ENCODE measurements around the gene GRM3. TPM values are rescaled to one million over a fixed set of nuclear protein-coding genes. Genes with fewer than 3 reads are reported as not detected.
A peak's percentile ranks its signal among the peaks of the same experiment; 100 is the strongest.
"Not testable (repeated sequence)": the region's sequence is repeated elsewhere in the genome, so short reads cannot be mapped to it uniquely, and the experiment has no call there.

The GRM3 gene
- not detected in 2 replicates for total RNA-seq (2014; rRNA removed; shearing (Covaris generic))

DNA sequence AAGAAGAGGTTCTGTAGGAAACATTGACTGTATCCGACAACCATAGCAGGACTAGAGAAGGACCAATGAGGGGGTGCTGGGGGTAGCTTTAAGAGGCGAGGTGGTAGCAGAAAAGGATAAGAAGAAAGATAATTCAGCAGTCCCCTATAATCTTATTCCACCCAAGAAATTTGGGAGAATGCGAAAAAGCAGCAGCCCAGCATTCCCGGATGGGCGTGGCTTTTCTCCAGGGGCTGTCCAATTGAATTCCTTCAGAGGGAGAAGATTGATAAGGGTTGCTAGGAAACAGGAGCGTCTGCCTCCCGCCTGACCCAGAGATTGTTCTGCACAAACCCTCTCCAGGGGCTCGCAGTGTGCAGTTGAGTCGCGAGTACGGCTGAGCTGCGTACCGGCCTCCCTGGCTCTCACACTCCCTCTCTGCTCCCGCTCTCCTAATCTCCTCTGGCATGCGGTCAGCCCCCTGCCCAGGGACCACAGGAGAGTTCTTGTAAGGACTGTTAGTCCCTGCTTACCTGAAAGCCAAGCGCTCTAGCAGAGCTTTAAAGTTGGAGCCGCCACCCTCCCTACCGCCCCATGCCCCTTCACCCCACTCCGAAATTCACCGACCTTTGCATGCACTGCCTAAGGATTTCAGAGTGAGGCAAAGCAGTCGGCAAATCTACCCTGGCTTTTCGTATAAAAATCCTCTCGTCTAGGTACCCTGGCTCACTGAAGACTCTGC lies at the start of gene GRM3:
Gene GRM3, plus strand, starts transcription at position 349 of the 721 bp plus-strand sequence. CDS start 121,237 bp downstream, outside the sequence.
- DNase-seq (ENCODE audit: low read depth) = no peak

DNA sequence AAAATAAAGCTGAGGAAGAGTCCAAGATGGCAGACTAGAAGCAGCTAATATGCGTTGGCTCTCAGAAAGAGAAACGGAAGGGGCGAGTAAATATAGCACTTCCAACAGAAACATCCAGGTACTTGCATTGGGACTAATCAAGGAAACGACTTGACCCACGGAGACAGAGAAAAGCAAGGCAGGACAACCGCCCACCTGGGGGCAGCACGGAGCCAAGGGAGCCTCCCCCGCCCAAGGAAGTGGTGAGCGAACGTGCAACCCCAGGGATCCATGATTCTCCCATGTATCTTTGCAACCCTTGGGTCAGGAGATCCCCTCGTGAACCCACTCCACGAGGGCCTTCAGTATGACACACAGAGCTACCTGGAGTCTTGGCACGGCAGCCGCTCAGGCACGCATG lies 45.4 kb upstream of the GRM3 start:
- peak; percentile 11 for DNase-seq (ENCODE audit: low read depth)

DNA sequence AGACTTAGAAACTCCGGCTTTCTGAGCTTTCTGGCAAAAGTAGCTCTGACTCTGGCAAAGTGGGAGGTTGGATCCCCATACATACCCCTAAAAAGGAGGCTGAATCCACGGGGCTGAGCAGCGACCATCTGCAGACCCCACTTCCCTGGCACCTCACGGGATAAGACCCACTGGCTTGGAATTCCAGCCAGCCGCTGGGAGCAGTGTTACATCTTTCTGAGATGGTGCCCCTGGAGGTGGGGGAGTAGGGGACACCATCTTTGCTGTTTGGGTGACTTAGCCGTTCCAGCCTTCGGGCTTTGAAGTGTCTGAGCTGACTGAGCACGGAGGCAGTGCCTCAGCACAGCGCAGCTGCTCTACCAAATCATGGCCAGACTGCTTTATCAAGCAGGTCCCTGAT lies 45.0 kb upstream of the GRM3 start:
- DNase-seq (ENCODE audit: low read depth) = no peak

DNA sequence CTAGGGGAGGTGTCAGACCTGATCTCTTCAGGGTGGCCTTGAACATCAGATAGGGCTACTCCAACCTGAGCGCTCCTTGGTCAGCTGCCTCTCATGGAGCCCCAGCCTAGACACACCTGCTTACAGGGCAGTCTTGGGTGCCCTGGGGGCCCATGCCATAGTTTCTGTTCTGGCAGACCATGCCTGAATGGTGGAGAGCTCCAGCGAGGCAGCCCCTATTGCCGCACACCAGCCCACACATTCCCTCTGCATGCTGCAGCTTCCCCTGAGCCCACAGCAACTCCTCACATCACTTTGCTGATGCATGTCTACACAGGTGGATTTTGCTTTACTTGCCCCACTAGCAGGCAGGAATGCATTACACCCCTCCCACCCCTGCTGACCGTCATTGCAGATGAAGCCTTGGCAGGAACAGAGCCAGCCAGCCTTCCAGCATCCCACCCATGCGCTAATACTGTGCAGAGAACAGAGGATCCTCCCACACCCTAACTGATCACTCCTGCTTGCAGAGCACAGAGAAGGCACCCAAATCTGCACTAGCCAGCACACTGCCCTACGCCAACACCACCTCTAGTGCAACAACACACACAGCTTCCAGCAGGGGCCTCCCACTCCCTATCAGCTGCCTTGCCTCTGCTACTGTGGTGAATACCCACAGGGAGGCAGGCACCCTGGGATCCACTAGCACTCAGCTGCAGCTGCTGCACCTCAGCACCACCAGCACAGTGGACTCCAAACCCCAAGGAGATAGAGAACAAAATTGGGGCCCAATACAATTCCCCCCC lies 43.0 kb upstream of the GRM3 start:
- no peak for DNase-seq (ENCODE audit: low read depth)

DNA sequence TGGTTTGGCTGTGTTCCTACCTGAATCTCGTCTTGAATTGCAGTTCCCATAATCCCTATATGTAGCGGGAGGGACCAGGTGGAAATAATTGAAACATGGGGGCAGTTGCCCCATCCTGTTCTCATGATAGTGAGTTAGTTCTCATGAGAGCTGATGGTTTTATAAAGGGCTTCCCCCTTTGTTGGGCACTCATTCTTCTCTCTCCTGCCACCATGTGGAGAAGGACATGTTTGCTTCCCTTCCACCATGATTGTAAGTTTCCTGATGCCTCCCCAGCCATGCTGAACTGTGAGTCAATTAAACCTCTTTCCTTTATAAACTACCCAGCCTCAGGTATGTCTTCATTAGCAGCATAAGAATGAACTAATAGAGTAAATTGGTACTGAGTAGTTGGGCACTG lies 28.0 kb upstream of the GRM3 start:
- not testable (repeated sequence) for DNase-seq (ENCODE audit: low read depth)

DNA sequence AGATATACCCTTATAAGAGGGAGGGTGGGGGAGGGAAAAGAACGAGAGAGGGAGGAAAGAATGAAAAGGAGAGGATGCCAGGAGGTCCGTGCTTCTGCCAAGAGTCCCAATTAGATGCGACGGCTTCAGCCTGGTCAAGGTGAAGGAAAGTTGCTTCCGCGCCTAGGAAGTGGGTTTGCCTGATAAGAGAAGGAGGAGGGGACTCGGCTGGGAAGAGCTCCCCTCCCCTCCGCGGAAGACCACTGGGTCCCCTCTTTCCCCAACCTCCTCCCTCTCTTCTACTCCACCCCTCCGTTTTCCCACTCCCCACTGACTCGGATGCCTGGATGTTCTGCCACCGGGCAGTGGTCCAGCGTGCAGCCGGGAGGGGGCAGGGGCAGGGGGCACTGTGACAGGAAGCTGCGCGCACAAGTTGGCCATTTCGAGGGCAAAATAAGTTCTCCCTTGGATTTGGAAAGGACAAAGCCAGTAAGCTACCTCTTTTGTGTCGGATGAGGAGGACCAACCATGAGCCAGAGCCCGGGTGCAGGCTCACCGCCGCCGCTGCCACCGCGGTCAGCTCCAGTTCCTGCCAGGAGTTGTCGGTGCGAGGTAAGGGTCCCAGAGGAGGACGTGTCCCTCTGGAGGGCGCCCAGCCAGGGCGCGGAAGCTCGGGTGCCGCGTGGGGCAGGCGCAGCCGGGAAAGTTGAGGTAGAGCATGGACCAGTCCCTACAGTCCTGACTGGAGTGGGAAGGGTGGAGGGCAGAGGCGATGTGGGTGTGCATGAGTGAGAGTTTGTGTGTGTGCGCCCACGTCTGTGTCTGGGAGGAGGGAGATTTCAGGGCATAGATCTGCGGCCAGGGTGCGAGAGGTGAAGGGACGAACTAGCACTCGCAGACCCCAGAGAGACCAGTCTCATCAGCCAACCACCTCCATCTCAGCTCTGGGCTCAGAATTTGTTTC lies 844 bp downstream of the GRM3 start:
- no peak for DNase-seq (ENCODE audit: low read depth)

DNA sequence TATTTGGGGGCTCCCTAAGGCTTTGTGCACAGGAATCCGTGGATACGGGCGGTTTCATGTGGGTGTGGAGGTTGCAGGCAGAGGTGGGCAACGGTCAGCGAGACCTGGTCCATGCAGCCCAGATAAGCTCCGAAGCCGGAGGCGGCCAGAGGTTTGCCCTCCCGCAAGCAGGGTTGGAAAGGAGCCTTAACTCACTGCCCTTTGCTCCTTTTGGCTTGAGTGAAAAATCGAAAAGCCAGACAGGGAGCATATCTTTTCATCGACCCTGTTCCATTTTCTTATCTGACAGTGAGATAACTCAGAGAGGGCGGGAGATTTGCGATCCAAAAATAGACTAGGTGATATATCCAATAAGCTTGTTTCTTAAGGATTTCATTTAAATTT lies 1.5 kb downstream of the GRM3 start:
- no peak for DNase-seq (ENCODE audit: low read depth)

DNA sequence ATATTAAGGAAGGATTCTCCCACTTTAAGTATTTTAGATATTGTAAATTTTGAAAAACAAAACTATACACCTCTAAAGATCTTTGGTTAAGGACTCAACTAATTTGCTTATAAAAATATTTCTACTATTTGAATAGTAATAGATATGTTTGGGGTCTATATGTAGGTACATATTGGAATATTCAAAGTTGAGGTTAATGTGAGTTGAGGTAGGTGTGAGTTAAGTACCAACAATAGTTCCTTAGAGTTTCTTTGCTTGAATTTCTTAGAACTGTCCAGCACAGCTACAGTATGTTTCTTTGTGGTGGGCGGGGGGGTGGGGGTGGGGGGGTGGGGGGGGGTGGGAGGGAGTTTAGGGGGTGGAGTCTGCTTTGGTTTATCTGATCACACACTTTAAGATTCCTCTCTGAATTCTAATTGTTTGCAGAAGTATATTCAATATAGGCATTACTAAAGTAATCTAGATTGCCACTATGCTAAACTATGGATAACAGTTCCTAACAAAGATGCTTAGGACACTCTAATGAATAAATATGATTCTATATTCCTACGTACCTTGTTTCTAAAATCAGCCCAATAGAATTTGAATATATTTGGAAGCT lies 2.1 kb downstream of the GRM3 start:
- no peak for DNase-seq (ENCODE audit: low read depth)

DNA sequence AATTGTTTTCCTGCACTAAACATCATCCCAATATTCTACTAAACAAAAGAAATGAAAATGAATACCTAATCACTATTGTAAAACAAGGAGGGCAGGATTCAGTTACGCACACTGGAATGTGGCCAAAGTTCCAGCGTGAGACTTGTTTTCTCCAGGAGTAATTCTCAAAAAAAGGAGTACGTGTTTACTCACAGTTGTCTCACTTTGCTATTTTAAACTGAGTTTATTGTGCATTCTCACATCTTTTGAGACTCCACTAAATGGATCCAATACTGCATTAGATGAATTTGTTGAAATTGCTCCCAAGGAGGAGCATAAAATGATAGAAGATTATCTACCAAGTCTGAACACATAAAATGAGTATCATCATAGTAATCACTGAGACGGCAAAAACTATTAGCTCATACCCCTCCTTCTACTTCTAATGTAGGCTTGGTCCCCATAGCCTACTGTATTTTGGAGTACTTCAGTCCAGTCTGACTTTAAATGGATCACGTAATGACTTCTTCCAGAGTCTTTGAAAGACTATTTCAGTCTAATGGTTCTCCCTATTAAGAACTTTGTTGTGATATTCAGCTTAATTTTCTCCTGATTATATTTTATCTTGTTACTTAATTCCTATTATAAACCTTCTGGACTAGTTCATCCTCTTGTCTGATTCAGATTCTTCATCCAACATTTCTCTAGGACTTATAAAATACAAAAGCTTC lies 3.8 kb downstream of the GRM3 start:
- DNase-seq (ENCODE audit: low read depth) = no peak

DNA sequence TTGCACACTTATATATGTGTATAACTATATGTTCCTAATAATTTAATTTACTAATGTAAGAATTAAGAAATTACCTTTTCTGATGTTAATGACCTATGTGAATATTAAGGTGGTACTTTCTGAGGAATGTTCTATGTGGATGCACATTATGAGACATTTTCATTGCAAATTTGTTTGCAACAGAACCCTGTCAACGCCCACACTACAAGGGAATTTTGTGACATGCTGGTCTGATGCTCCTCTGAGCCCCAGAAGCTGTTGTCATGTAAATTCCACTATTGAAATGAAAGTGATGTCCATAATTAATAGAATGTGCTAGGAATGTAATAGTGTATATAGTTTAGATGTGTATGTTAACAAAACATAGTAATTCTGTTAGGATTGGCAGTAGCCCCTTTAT lies 4.5 kb downstream of the GRM3 start:
- no peak for DNase-seq (ENCODE audit: low read depth)

DNA sequence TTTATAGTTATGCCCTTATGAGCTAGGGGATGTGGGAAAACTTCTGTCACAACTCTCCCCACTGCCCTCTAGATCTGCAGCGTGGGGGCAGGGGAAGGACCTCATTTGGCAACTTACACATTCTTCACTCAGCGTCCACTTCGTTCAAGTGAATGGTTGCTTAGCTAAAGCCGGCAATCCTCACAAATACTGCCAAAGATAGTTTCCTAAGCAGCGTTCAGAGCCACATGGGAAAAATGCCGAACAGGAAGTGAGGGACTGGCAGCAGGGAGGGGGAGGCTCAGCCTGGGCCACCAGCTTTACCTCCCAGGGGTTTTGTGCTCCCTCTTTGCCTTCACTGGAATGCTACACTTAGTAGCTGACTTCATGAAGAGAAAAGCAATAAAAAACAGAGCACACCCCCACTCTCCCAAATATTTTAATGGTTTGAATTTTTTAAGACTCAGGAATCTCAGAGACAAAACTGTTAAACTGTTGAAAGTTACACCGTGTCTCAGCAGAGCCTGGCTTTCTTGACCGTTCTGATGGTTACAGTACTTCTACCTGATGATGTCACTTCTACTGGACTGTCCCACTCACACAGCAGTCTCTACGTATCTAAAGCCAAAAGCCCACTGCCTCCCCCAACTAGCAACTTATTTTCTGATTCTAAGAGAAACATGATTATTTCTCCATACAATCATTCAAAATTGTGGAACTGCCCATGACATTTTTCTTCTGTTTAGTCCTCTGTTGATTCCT lies 10.4 kb downstream of the GRM3 start:
- peak; percentile 4 for DNase-seq (ENCODE audit: low read depth)

DNA sequence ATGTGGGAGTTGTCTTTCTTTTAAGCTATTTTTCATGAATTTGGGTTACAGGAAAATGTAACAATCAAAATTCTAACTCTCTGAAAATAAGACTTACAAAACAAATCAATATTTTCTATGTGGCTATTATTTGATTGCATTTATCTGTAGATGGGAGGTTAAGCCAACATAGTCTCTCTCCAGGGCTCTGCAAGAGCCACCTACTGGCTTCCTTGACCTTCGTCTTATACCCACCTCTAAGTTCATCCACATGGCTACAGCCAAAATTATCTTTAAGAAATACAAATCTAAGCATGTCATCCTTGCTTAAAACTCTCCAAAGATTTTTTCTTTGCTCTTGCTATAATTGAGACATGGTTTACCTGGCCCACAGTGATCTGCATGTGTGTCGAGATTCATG lies 14.2 kb downstream of the GRM3 start:
- no peak for DNase-seq (ENCODE audit: low read depth)

DNA sequence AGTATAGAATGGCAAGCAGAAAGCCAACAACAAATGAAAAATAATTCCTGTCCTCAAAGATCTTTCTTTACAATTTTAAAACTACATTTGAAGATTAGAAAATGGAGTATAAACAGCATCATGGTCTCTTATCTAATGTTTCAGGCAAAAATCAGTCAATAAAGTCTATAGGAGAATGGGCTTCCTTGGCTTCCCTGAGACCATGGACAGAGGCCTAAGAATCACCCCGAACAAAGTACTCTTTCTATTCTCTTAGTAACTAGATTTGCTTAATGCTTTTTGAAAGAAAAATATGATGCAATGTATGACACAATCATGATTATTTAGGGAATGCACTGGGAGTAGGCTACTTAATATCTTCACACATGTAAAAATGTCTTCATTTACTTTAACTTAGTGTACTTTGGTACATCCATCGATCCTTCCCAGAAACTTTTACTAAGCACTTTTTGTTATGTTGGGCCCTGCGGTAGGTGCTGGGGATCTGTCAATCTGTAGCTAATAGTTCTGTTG lies 17.3 kb downstream of the GRM3 start:
- DNase-seq (ENCODE audit: low read depth) = no peak

DNA sequence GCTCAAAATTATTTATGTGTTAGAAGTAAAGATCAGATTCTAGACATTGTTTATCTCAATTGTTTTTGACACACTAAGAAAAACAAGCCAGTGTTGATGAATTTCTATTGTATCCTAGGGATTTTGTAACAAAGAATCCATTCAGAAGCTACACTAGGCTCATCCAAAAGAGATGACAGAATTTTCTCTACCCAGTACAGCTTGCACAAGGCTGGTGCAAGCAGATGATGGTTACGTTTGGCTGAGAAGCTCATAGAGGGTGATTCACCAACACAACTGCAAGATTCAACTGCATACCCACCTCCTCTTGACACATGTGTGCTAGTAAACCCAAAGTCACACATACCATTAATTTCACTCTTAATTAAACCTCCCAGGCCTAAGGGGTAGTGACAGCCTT lies 20.8 kb downstream of the GRM3 start:
- no peak for DNase-seq (ENCODE audit: low read depth)

DNA sequence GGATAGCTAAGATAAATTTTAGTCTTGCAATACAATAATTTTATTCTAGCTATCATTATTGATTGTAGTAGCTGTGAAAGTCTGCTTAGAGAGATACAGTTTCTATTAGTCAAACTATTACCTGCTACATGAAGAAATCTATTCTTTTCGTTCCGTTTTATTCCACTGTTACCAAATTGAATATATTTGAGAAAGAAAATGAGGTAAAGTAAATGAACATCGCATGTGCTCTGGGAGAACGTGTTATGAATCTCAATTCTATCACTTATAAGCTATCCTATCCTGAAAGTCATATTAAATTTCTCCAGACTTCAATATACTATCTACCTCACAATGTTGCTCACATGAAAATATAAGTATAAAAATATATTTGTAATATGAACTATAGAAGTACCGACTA lies 21.3 kb downstream of the GRM3 start:
- DNase-seq (ENCODE audit: low read depth) = no peak

DNA sequence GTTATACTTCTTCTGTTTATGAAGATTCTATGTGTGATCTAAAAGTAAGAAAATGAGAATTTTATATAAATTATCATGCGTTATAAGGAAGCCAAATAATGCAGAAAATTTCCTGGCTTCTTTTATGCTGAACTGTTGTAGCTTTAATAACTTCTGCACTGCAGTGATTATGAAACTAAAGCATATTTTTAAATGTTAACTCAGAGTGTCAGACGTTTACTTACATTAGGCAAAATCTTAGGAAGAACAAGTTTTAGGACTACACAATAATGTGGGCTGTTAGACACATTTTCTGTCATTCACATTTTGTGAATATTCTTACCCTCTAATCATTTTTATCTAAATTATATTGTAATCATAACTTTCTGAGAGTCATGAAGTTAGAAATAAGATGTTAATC lies 22.0 kb downstream of the GRM3 start:
- no peak for DNase-seq (ENCODE audit: low read depth)

DNA sequence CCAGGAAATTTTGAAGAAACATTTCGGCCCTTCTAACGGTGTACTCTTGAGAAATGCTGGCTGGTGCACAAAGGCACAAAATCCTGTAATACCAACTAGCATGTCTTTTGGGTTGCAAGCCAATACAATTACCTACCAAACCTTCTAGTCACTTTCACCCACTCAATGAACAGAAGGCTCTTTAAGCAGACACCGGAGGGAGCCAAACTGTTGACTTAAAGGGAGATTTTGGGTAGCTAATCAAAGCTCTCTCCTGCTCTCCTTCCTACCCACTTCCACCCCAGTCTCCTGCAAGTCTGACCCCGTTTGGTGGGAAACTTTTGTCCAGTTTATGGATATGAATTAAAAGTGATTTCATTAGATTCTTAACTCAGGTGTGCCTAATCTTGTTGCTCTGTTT lies 24.0 kb downstream of the GRM3 start:
- no peak for DNase-seq (ENCODE audit: low read depth)

DNA sequence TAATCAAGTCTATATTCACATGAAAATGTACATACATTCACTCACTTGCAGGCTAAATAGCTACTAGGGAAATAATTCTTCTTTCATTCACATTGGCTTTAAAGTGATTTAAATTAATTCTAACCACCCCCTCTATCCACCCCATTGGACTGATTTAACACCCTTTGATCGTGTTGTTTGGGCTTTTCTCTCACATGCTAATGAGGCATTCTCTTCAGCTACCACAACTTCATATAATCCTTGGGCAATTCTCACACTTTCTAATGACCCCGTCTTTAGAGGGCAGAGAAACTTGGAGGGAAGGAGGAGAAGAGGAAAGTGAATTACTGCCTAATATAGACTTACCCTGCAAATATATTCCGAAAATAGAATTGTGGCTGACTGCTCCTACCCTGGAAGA lies 24.6 kb downstream of the GRM3 start:
- no peak for DNase-seq (ENCODE audit: low read depth)

DNA sequence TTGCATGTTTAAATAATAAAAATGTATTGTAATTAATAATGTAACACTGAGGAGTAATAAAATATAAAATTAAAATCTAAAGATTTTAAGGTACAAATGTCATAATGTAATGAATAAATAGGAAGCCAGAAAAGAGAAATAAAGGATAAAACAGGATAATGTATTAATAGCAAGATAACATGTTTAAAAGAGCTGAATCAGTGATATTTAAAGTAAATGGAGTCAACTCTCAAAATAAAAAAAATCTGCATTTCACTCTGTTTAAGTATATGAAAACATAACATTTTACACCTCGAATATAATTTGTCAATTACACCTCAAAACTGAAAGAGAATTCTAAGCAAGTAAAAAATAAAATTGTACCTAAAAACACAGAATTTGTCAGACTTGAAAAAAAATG lies 44.1 kb downstream of the GRM3 start:
- no peak for DNase-seq (ENCODE audit: low read depth)

DNA sequence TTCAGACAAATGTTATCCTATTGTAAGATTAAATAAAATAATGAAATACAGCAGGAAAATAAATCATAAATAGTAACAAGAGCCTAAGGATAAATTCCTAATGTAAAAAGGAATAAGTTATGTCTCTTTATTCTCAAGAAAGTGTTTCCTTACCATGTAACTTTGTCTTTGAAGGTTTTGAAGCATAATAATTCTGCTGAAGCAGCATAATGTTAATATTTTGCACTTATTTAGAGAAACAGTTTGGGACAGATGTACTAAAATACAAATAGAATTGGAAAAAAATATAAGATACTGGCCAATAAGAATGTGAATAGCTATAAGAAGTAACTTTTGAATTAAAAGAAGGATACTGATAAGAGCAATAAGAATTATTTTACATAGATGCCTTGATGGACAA lies 45.7 kb downstream of the GRM3 start:
- DNase-seq (ENCODE audit: low read depth) = no peak

Data from M059J (cell line).